Glomerular visceral epithelial cell (primary cell): ENCODE measurements around the gene PTPN4.

Experiments used
- DNase-seq: peaks from one replicate; pipeline ENCODE4 v3.0.0-alpha.2; 2016; ENCODE audit errors: extremely low spot score

The PTPN4 gene

GRCh38 chr2:119759451-119760236 lies at the start of gene PTPN4:
TSS of gene PTPN4 (plus strand) at chr2:119759922. CDS start at chr2:119809854, 49,932 bp downstream.
- peak; percentile 100 for DNase-seq

GRCh38 chr2:119710281-119710680 lies 49.4 kb upstream of the PTPN4 start:
- no peak for DNase-seq

GRCh38 chr2:119711352-119711751 lies 48.4 kb upstream of the PTPN4 start:
- no peak for DNase-seq

DNA sequence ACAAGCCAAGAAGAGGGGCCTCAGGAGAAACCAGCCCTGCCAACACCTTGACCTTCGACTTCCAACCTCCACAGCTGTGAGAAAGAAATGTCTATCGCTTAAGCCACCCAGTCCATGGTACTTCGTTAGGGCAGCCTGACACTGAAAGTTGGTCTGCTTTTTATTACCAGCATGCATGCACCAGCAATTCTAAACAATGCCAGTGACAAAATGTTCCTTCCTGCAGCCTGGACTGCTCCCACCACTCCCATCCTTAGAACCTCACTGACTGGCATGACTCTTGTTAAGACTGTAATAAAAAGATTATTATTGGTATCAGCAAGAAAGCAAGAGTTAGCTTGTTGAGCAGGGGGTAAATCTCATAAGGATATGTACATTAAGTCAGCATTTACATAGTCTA lies 47.2 kb upstream of the PTPN4 start:
- no peak for DNase-seq

- no peak for DNase-seq
Observed at GRCh38 chr2:119713819-119714490, 45.8 kb upstream of the PTPN4 start.

GRCh38 chr2:119715409-119716283 lies 44.1 kb upstream of the PTPN4 start:
- DNase-seq = no peak

DNA sequence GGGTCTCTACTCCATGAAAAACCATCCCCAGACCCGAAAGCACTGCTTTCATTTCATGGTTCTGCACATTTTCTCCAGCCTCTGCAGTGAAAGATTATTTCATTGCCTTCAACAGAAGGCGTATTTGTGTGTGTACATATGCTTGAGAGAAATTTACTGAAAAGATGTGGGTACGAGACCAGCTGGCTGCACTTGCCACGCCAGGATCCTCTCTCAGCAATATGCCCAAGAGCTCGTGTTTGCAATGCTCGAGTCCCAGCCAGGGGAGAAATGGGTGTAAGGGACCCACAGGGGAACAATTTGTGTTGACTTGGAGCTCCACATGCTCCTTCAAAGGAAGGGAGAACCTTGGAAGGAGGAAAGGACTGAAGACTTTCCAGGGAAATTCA lies 43.4 kb upstream of the PTPN4 start:
- DNase-seq = no peak

GRCh38 chr2:119718501-119719260 lies 41.0 kb upstream of the PTPN4 start:
- DNase-seq = no peak

- DNase-seq = no peak
Observed at GRCh38 chr2:119719261-119719627, 40.5 kb upstream of the PTPN4 start.

GRCh38 chr2:119721043-119721442 lies 38.7 kb upstream of the PTPN4 start:
- no peak for DNase-seq

- DNase-seq = no peak
Observed at GRCh38 chr2:119721462-119721861, 38.3 kb upstream of the PTPN4 start.

DNA sequence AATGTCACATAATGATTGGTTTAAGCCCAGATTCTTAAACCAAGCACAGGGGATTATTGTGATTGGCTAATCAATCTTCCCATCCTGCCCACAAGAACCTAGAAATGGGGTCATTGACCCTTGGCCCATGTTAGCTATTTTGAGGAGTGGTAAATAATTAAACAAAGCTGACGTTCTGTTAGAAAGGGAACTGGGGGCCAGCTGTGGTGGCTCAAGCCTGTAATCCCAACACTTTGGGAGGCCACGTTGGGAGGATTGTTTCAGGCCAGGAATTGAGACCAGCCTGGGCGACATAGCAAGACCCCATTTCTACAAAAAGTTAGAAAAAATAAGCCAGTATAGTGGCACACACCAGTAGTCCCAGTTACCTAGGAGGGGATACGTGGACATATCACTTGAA lies 37.8 kb upstream of the PTPN4 start:
- DNase-seq = no peak

DNA sequence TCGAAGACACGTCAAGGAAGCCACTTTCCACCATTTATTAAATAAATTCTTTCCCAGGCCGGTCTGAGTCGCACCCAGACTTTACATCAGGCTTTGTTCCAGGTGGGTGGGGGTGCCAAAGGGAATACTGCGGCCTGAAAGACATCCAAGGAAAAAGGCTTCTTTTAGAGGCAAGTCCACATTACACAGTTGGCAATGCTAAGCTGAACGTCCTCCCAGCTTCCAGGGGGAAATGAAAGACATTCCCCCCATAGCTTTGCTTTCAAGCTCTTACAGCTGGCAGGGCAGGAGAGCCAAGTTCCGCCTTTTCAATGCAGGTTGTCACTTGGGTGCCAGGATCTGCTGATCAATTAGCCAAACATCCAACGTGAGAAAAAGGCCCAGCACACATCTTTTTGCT lies 36.5 kb upstream of the PTPN4 start:
- DNase-seq = no peak

DNA sequence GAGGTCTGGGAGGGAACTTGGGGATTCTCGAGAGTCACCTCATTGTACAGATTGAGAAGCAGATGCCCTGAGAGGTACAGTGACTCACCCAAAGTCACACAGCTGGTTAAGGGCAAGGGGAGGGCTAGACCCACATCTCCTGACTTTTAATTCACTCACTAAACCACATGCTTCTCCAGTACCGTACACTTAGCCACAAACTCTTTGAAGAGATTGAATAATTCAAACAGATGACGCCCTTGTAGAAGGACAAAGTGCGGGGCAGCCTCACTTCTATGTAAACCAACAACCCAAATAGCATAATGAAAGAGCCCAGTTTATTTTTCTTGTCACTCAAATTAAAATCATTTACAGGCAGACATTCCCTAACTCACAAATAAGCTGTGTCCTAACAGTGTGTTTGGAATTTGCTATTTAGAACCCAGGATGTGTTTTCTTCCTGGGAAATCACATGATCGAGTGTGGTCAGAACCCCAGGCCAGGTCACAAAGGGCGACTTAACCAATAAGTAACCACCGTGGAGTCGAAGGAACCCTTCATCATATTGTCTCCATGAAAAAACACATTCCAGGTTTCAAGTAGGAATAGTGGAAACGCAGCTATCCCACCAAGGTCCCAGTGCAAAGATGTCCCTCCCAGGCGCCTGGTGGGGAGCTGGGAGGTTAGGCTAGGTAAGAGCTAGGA lies 35.8 kb upstream of the PTPN4 start:
- DNase-seq = no peak

DNA sequence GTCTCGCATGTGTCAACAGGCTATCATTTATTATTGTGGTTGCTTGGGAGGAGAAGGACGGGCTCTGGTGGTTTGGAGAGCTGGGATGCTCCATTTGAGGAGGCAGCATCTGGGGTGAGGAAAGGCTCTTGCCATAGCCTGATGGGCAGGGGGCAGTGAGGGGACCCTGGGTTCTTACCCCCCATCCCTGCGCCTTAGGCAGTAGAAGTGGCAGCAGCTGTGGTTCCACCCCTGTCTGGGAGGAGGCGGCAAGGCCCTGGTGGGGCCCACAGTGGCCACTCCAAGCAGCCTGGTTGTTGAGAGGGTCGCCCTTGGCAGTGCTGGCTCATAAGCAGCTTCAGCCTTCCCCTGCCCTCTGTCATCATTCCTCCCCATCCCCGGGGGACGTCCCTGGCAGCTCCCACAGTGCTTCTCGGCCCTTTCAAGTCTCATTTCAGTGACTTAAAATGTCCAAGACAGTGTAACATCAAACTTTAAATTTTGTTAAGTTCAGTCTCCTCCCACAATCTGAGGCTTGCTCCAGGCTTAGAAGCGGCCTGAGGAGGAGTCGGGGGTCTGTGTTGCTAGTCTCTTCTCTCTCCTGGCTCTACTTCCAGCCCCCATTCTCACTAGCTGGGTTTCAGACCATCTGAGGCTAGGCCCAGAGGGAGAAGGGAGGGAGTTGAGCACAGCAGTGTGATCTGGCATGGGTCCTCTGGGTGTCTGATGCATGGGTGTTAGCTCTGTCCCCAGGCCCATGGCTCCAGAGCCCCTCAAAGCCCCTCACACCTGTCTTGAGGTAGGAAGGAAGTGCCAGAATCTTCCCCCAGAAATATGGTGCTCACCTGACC lies 34.9 kb upstream of the PTPN4 start:
- no peak for DNase-seq

GRCh38 chr2:119727493-119727892 lies 32.2 kb upstream of the PTPN4 start:
- DNase-seq = no peak

DNA sequence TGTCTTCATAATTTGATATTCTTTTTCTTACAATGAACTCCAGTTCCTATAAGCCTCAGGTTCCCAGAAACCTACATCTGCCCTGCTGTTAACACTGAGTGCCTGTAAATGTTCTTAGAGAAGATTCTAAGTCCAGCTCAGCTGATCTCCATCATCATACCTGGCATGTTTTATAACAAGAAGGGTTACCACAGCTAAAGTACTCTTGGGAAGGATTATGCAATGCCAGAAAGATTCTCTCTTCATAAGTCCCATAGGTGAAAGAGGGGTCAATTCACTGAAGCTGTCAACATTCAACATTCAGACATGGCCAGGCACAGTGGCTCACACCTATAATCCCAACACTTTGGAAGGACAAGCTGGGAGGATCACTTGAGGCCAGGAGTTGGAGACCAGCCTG lies 31.3 kb upstream of the PTPN4 start:
- DNase-seq = no peak

GRCh38 chr2:119730671-119731177 lies 29.0 kb upstream of the PTPN4 start:
- no peak for DNase-seq

GRCh38 chr2:119731983-119732382 lies 27.7 kb upstream of the PTPN4 start:
- DNase-seq = no peak

- no peak for DNase-seq
Observed at GRCh38 chr2:119732601-119733164, 27.0 kb upstream of the PTPN4 start.
